Fibroblast of lung (primary cell): ENCODE data around the gene ZBTB12.

Experiments
- EZH2 ChIP-seq: IDR thresholded peaks from 2 replicates; pipeline ENCODE4 v1.5.1; 2012; ENCODE audit warnings: low read length, control low read depth, mild to moderate bottlenecking; ENCODE audit errors: missing control alignments
- TF ChIP-seq, protein P1 (sequence below), 2 donors: IDR thresholded peaks in 1 of 2; conservative IDR thresholded peaks in 1 of 2; 1 replicate in 1 of 2; 2 replicates in 1 of 2; pipeline ENCODE4 v1.5.1; 2011 to 2012; ENCODE audit warnings: low read length in 2 of 2, control low read depth in 1 of 2, inconsistent platforms in 1 of 2, low read depth in 1 of 2, mild to moderate bottlenecking in 1 of 2

DNA sequence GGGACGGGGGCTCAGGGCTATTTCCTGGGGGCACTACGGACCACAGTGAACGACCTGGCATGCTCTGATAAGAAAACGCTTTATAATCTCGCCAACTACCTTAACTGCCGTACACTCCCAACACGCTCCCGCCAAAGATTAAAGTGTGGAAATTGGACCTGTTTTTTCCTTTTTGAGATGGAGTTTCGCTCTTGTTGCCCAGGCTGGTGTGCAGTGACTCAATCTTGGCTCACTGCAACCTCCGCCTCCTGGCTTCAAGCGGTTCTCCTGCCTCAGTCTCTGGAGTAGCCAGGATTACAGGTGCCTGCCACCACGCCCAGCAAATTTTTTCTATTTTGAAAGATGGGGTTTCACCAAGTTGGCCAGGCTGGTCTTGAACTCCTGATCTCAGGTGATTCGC is 22.7 kb downstream of the ZBTB12 start:
- TF ChIP-seq, protein P1, sequence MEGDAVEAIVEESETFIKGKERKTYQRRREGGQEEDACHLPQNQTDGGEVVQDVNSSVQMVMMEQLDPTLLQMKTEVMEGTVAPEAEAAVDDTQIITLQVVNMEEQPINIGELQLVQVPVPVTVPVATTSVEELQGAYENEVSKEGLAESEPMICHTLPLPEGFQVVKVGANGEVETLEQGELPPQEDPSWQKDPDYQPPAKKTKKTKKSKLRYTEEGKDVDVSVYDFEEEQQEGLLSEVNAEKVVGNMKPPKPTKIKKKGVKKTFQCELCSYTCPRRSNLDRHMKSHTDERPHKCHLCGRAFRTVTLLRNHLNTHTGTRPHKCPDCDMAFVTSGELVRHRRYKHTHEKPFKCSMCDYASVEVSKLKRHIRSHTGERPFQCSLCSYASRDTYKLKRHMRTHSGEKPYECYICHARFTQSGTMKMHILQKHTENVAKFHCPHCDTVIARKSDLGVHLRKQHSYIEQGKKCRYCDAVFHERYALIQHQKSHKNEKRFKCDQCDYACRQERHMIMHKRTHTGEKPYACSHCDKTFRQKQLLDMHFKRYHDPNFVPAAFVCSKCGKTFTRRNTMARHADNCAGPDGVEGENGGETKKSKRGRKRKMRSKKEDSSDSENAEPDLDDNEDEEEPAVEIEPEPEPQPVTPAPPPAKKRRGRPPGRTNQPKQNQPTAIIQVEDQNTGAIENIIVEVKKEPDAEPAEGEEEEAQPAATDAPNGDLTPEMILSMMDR (conservative IDR thresholded peaks at IDR 0.05 in 1 of 2, IDR thresholded peaks at IDR 0.05 in 1 of 2; ENCODE audit: low read depth in 1 of 2, low read length in 2 of 2) = no peak
- no peak for TF ChIP-seq EZH2
